CD4-positive, alpha-beta T cell treated with Interleukin-12 subunit alpha and Interleukin-12 subunit beta, for 1 hour (primary cell): ENCODE measurements around the gene CGB2.
"Not testable (repeated sequence)": the region's sequence is repeated elsewhere in the genome, so short reads cannot be mapped to it uniquely, and the experiment has no call there.

Source experiments
- DNase-seq: peaks from one replicate; pipeline ENCODE4 v3.0.0-alpha.2; 2020

Gene CGB2

DNA sequence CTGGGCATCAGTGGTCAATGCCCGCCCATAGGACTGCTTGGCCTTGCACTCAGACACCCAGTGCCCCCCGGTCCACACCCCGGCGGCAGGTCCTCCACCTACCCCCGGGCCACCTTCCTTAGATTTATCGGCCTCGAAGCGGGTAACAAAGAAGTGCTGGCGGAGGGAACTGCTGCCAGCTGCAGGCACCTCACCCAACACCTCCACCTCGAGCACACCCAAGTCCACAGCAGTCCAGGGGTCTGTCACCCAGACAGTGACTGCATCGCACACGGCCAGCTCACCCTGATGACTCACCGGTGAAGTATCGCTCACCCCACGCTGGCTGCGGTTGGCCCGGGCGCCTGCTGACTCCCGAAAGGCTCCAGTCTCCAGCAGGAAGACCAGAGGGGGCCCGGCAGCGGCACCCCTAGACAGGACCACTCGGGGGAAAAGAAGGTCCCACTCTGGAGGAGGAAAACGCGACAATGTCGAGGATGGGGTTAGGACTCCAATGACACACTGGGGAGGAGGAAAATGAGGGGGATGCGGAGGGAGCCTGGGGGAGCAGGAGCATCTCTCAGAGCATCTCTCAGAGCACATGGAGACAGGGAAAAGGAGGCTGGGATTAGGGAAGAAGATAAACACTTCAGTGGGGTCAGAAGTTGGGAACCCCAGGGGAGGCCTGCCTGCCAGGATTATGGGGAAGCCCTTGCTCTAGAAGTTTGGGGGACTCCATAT, 7.0 kb downstream of the CGB2 start:
- not testable (repeated sequence) for DNase-seq

- DNase-seq = not testable (repeated sequence)
These were observed 8.0 kb downstream of the CGB2 start for GRCh38 chr19:49039736-49040135.

- DNase-seq = no peak
These were observed 10.5 kb downstream of the CGB2 start for GRCh38 chr19:49042177-49042576.

DNA sequence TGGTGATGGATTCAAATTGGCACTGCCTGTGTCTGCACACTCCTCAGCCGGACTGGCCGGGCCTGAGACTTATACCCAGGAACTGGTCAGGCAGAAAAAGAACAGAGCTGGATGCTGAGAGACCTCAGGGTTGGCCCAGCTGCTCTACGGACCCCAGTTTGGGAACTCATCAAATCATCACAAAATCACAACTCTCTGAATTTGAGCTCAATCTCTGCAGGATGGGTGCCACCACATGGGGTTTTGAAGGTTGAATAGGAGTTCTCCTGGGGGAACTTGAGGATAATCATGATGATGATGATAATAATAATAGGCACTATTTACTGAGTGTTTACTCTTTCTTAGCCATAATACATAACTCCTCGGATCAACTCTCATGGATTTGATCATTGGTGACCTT, 11.0 kb downstream of the CGB2 start:
- DNase-seq = not testable (repeated sequence)

DNA sequence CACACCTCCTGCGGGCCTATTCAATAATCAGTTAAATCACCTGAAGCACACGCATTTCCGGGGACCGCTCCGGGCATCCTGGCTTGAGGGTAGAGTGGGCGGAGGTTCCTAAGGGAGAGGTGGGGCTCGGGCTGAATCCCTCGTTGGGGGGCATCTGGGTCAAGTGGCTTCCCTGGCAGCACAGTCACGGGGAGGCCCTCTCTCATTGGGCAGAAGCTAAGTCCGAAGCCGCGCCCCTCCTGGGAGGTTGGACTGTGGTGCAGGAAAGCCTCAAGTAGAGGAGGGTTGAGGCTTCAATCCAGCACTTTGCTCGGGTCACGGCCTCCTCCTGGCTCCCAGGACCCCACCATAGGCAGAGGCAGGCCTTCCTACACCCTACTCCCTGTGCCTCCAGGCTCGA, 11.9 kb downstream of the CGB2 start, which contains the start of gene CGB5:
CGB5 (plus strand) TSS at position 301 of the 400 bp plus-strand sequence. CDS start 362 bp downstream, outside the sequence.
- DNase-seq = not testable (repeated sequence)

DNA sequence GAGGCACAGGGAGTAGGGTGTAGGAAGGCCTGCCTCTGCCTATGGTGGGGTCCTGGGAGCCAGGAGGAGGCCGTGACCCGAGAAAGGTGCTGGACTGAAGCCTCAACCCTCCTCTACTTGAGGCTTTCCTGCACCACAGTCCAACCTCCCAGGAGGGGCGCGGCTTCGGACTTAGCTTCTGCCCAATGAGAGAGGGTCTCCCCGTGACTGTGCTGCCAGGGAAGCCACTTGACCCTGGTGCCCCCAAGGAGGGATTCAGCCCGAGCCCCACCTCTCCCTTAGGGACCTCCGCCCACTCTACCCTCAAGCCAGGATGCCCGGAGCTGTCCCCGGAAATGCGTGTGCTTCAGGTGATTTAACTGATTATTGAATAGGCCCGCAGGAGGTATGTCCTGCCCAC, 17.3 kb downstream of the CGB2 start, which contains the start of gene CGB8:
CGB8 (minus strand) TSS at position 101 of the 400 bp plus-strand sequence. CDS start 372 bp downstream, outside the sequence.
- DNase-seq = not testable (repeated sequence)

DNA sequence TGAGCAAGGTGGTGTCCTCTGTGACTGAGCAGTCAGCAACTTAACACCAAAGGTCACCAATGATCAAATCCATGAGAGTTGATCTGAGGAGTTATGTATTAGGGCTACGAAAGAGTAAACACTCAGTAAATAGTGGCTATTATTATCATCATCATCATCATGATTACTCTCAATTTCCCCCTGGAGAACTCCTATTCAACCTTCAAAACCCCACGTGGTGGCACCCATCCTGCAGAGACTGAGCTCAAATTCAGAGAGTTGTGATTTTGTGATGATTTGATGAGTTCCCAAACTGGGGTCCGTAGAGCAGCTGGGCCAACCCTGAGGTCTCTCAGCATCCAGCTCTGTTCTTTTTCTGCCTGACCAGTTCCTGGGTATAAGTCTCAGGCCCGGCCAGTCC, 18.1 kb downstream of the CGB2 start:
- not testable (repeated sequence) for DNase-seq

DNA sequence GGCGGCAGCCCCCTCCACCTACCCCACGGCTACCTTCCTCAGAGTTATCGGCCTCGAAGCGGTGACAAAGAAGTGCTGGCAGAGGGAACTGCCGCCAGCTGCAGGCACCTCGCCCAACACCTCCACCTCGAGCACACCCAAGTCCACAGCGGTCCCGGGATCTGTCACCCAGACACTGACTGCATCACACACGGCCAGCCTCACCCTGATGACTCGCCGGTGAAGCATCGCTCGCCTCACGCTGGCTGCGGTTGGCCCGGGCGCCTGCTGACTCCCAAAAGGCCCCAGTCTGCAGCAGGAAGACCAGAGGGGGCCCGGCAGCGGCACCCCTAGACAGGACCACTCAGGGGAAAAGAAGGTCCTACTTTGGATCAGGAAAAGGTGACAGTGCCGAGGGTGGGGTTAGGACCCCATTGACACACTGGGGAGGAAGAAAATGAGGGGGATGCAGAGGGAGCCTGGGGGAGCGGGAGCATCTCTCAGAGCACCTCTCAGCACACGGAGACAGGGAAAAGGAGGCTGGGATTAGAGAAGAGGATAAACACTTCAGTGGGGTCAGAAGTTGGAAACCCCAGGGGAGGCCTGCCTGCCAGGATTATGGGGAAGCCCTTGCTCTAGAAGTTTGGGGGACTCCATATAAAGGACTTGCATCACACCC, 18.8 kb downstream of the CGB2 start:
- DNase-seq = not testable (repeated sequence)

GRCh38 chr19:49056101-49056901, 24.6 kb downstream of the CGB2 start:
- peak; percentile 51 for DNase-seq

DNA sequence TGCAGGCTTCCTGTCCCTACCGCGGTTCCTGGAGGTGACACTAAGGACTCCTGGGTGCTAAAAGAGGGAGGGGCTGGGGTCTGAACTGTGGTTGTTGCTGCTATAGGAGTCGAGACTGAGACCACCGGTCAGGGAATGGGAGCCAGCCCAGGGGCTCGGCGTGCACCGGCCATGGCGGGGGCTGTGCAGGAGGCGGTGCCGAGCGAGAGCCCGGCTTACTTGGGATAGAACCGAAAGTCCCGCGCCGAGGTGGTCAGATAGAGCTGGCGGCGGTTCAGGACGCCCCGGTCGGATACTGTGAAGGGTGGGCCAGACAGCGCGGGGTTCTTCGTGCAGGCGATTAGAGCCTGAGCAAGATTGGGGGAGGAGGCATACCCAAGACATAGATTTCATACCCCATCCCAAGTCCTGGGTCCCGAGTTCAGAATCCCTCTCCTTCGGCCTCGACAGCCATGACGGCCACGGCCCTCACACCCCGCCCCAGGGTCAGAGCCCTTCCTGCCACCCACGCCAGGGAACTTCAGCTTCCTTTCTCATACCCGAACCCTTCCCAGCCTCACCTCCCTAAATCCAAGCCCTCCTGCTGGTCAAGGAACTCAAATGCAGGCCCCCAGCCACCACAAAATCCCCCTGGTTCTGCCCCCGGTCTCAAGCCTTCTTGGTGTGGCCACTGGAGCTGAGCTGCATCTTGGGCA, 25.4 kb downstream of the CGB2 start:
- not testable (repeated sequence) for DNase-seq

GRCh38 chr19:49057636-49058234, 26.0 kb downstream of the CGB2 start, which contains the start of gene CGB7:
Gene CGB7, minus strand, starts transcription at chr19:49057749. Its CDS starts 2,374 bp downstream, at chr19:49055375.
- DNase-seq = peak; percentile 35

GRCh38 chr19:49058562-49058961, 26.9 kb downstream of the CGB2 start:
- no peak for DNase-seq

- DNase-seq = no peak
These were observed 27.4 kb downstream of the CGB2 start for GRCh38 chr19:49059053-49059452.

- no peak for DNase-seq
These were observed 29.3 kb downstream of the CGB2 start for GRCh38 chr19:49061000-49061399.

GRCh38 chr19:49061445-49061844, 29.8 kb downstream of the CGB2 start:
- DNase-seq = no peak

- no peak for DNase-seq
These were observed 32.4 kb downstream of the CGB2 start for GRCh38 chr19:49064029-49064629.

GRCh38 chr19:49064768-49065611, 33.3 kb downstream of the CGB2 start, which contains the start of gene NTF4:
Gene NTF4, minus strand, starts transcription at chr19:49064818. Its CDS starts 2,821 bp downstream, at chr19:49061997.
- no peak for DNase-seq

GRCh38 chr19:49065905-49066512, 34.3 kb downstream of the CGB2 start:
- DNase-seq = no peak

- no peak for DNase-seq
These were observed 35.9 kb downstream of the CGB2 start for GRCh38 chr19:49067554-49067953.

DNA sequence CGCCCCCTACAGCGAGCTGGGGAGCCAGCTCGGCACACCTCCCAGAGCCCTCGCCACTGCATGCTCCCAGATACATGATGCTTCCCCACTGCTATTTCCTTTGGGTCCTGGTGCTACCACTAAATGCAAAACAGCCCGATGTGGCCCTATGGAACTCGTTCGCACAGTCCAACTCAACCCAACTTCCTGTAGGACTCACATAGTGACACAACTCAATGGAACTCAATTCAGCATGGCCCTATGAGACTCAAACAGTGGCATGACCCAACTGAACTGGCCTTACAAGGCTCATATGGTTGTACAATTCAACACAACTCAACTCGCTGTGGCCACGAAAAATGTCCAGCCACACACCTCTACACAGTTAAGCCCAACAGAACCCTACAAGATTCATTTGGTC, 37.3 kb downstream of the CGB2 start:
- no peak for DNase-seq
